Cerebellar cortex (tissue), 1 donor: Measurements from ENCODE around the gene ARHGAP24.

ENCODE experiments used
- DNase-seq: peaks from one replicate; pipeline ENCODE4 v3.0.0-alpha.2; 2015; ENCODE audit warnings: low spot score

Gene ARHGAP24

GRCh38 chr4:85474818-85475630, at the start of gene ARHGAP24:
TSS of gene ARHGAP24 (plus strand) at chr4:85475150.
- no peak for DNase-seq

GRCh38 chr4:85426366-85426765, 48.6 kb upstream of the ARHGAP24 start:
- DNase-seq: no peak

- DNase-seq: no peak
Measured at GRCh38 chr4:85427123-85427522, 47.8 kb upstream of the ARHGAP24 start.

GRCh38 chr4:85430226-85430625, 44.7 kb upstream of the ARHGAP24 start:
- DNase-seq: no peak

- no peak for DNase-seq
Measured at GRCh38 chr4:85430697-85431096, 44.3 kb upstream of the ARHGAP24 start.

- no peak for DNase-seq
Measured at GRCh38 chr4:85431156-85431555, 43.8 kb upstream of the ARHGAP24 start.

GRCh38 chr4:85431881-85432485, 43.0 kb upstream of the ARHGAP24 start:
- no peak for DNase-seq

- no peak for DNase-seq
Measured at GRCh38 chr4:85445050-85445639, 29.8 kb upstream of the ARHGAP24 start.

GRCh38 chr4:85446141-85446861, 28.6 kb upstream of the ARHGAP24 start:
- DNase-seq: no peak

GRCh38 chr4:85448906-85449890, 25.8 kb upstream of the ARHGAP24 start:
- no peak for DNase-seq

- no peak for DNase-seq
Measured at GRCh38 chr4:85452058-85452731, 22.8 kb upstream of the ARHGAP24 start.

- DNase-seq: no peak
Measured at GRCh38 chr4:85455942-85456341, 19.0 kb upstream of the ARHGAP24 start.

- no peak for DNase-seq
Measured at GRCh38 chr4:85457752-85458467, 17.0 kb upstream of the ARHGAP24 start.

- DNase-seq: no peak
Measured at GRCh38 chr4:85459736-85460135, 15.2 kb upstream of the ARHGAP24 start.

- no peak for DNase-seq
Measured at GRCh38 chr4:85474356-85474755, 594 bp upstream of the ARHGAP24 start.

GRCh38 chr4:85475631-85476233, 782 bp downstream of the ARHGAP24 start:
- DNase-seq: no peak

- DNase-seq: no peak
Measured at GRCh38 chr4:85476381-85476780, 1.4 kb downstream of the ARHGAP24 start.

- DNase-seq: no peak
Measured at GRCh38 chr4:85477534-85477933, 2.6 kb downstream of the ARHGAP24 start.

- DNase-seq: no peak
Measured at GRCh38 chr4:85478576-85478975, 3.6 kb downstream of the ARHGAP24 start.
